Keratinocyte (primary cell): Measurements from ENCODE around the gene DIP2B. TPM values are rescaled to one million over a fixed set of nuclear protein-coding genes. Genes with fewer than 3 reads are reported as not detected.
A peak's percentile ranks its signal among the peaks of the same experiment; 100 is the strongest.

ENCODE experiments used
- DNase-seq: peaks from one replicate; pipeline ENCODE4 v3.0.0-alpha.2; 2011; ENCODE audit warnings: low read depth, missing footprints, low spot score
- FAIRE-seq: peaks from 2 replicates; lab custom pipeline; 2011; peaks lifted over from hg19 to GRCh38; lab: Jason Lieb, UNC
- H2AFZ ChIP-seq: 2 replicates; pipeline ENCODE4 v1.6.0; 2012; ENCODE audit warnings: low read length, control low read depth, inconsistent platforms; ENCODE audit not compliant: control insufficient read depth
- H3K27ac ChIP-seq: 2 replicates; pipeline ENCODE4 v1.5.1; 2011; ENCODE audit warnings: low read length; ENCODE audit not compliant: control insufficient read depth, insufficient read depth
- H3K27me3 ChIP-seq: 3 replicates; pipeline ENCODE4 v1.6.0; 2011; ENCODE audit warnings: low read length; ENCODE audit not compliant: control insufficient read depth, insufficient read depth; ENCODE audit errors: extremely low read depth
- H3K36me3 ChIP-seq, 2 experiments: 2 replicates in 1 of 2; 3 replicates in 1 of 2; pipeline ENCODE4 v1.5.1; 2011; ENCODE audit warnings: low read length in 2 of 2, mild to moderate bottlenecking in 1 of 2; ENCODE audit not compliant: control insufficient read depth in 2 of 2, insufficient read depth in 2 of 2; ENCODE audit errors: extremely low read depth in 1 of 2
- H3K4me1 ChIP-seq: 3 replicates; pipeline ENCODE4 v1.5.1; 2011; ENCODE audit warnings: low read length; ENCODE audit not compliant: control insufficient read depth, insufficient read depth; ENCODE audit errors: extremely low read depth
- H3K4me2 ChIP-seq: 3 replicates; pipeline ENCODE4 v1.6.0; 2011; ENCODE audit warnings: low read depth, low read length; ENCODE audit not compliant: control insufficient read depth, insufficient read depth; ENCODE audit errors: extremely low read depth
- H3K4me3 ChIP-seq, 3 experiments: fragments of 200-600 bp in 1 of 3; sonication (generic) in 1 of 3; 2 replicates in 2 of 3; 3 replicates in 1 of 3; pipeline ENCODE4 v1.5.1; 2011 to 2016; ENCODE audit warnings: low read length in 3 of 3, mild to moderate bottlenecking in 3 of 3, control low read depth in 2 of 3, inconsistent platforms in 1 of 3, low read depth in 1 of 3, mixed read lengths in 1 of 3, mixed run types in 1 of 3, moderate library complexity in 1 of 3; ENCODE audit not compliant: control insufficient read depth in 2 of 3, insufficient read depth in 2 of 3; ENCODE audit errors: extremely low read depth in 1 of 3
- H3K79me2 ChIP-seq: 2 replicates; pipeline ENCODE4 v1.6.0; 2012; ENCODE audit warnings: low read length; ENCODE audit not compliant: control insufficient read depth, insufficient read depth
- H3K9ac ChIP-seq: 3 replicates; pipeline ENCODE4 v1.6.0; 2011; ENCODE audit warnings: low read length; ENCODE audit not compliant: control insufficient read depth, insufficient read depth; ENCODE audit errors: extremely low read depth
- H3K9me1 ChIP-seq: 3 replicates; pipeline ENCODE4 v1.6.0; 2011; ENCODE audit warnings: low read length; ENCODE audit not compliant: control insufficient read depth, insufficient read depth; ENCODE audit errors: extremely low read depth
- H3K9me3 ChIP-seq: 2 replicates; pipeline ENCODE4 v1.5.1; 2012; ENCODE audit warnings: low read depth, low read length; ENCODE audit not compliant: control insufficient read depth
- H4K20me1 ChIP-seq: 3 replicates; pipeline ENCODE4 v1.6.0; 2011; ENCODE audit warnings: low read length; ENCODE audit not compliant: control insufficient read depth, insufficient read depth; ENCODE audit errors: extremely low read depth
- EZH2 ChIP-seq: IDR thresholded peaks from one replicate; pipeline ENCODE4 v1.6.1; 2012; ENCODE audit warnings: inconsistent platforms, mild to moderate bottlenecking, low read length, moderate library complexity
- dilution Hi-C: fragments of 300-500 bp; cut with MboI; formaldehyde crosslinking; loops from one replicate; pipeline ENCODE4 v1.7.0; 2020; ENCODE audit warnings: low sequenced_read_pairs; ENCODE audit not compliant: extremely low pct_ligation_motif_present
- polyA plus RNA-seq, 5 experiments: library from polyadenylated mRNA; depleted of rRNA in 3 of 5; stranded (reverse) in 3 of 5; stranded (forward) in 1 of 5; unstranded in 1 of 5; fragments of >200 nt; gene quantifications; 1 replicate in 1 of 5; 2 replicates in 3 of 5; 3 replicates in 1 of 5; pipeline versions ENCODE4 v1.2.1 to v1.2.3, GENCODE V29; 2011 to 2012; ENCODE audit warnings: missing spikeins in 2 of 5, low read depth in 1 of 5, low replicate concordance in 1 of 5
- TF ChIP-seq, protein P1 (sequence below), 3 experiments: IDR thresholded peaks in 1 of 3; conservative IDR thresholded peaks in 1 of 3; optimal IDR thresholded peaks in 1 of 3; 2 replicates in 2 of 3; 3 replicates in 1 of 3; pipeline versions ENCODE3 to v1.5.1; 2011; ENCODE audit warnings: low read length in 3 of 3, mild to moderate bottlenecking in 3 of 3, moderate library complexity in 2 of 3, control low read depth in 1 of 3, inconsistent platforms in 1 of 3; ENCODE audit not compliant: insufficient read depth in 2 of 3; ENCODE audit errors: extremely low read depth in 1 of 3

Gene DIP2B
- polyA plus RNA-seq, 1 donor (not counting 4 experiments of a cell fraction or from before 2014, with no cell fraction given) = 30.2 TPM

DNA sequence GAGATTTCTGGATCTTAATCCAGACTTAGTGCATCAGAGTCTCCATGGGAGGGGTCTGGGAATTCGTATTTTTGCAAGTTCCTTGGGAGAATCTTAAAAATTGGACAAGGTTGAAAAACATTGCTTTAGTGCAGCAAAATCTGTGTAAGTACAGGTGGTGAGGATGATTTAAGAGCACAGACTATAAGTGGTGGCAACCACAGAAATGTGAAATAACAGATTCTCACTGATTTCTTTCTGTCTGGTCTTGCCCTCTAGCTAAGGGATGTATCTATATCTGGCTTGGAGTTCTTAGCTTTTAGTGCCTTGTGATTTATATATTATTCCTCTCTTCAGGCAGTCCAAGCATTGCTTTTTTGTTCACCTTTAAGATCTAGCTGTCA, 116.2 kb downstream of the DIP2B start:
- Histone ChIP-seq H3K9ac (peak overlapping the region; percentile 82), H4K20me1 (no peaks in the 10 kb centered on the region), H3K27me3 (no peaks in the 10 kb centered on the region), H3K4me3 (peak overlapping the region in 2 of 3 experiments; percentile 2 to 35), H3K36me3 (peaks cover 0 to 3% of the 10 kb centered on the region in 2 experiments), H3K4me1 (peaks cover 67% of the 10 kb centered on the region), H3K9me1 (peaks cover 2% of the 10 kb centered on the region), H3K79me2 (peaks cover 56% of the 10 kb centered on the region), H3K27ac (peak overlapping the region; percentile 94), H3K4me2 (peak overlapping the region; percentile 87), H2AFZ (no peak overlapping the region), H3K9me3 (no peaks in the 10 kb centered on the region)
- FAIRE-seq (no peak), DNase-seq (no peak)
- TF ChIP-seq, protein P1, sequence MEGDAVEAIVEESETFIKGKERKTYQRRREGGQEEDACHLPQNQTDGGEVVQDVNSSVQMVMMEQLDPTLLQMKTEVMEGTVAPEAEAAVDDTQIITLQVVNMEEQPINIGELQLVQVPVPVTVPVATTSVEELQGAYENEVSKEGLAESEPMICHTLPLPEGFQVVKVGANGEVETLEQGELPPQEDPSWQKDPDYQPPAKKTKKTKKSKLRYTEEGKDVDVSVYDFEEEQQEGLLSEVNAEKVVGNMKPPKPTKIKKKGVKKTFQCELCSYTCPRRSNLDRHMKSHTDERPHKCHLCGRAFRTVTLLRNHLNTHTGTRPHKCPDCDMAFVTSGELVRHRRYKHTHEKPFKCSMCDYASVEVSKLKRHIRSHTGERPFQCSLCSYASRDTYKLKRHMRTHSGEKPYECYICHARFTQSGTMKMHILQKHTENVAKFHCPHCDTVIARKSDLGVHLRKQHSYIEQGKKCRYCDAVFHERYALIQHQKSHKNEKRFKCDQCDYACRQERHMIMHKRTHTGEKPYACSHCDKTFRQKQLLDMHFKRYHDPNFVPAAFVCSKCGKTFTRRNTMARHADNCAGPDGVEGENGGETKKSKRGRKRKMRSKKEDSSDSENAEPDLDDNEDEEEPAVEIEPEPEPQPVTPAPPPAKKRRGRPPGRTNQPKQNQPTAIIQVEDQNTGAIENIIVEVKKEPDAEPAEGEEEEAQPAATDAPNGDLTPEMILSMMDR (optimal IDR thresholded peaks at IDR 0.05 in 1 of 3, IDR thresholded peaks at IDR 0.05 in 1 of 3, conservative IDR thresholded peaks at IDR 0.05 in 1 of 3; ENCODE audit: extremely low read depth in 1 of 3, insufficient read depth in 2 of 3, low read length in 3 of 3) = no peak
- TF ChIP-seq EZH2 = no peak
- dilution Hi-C loops = no loop called here

DNA sequence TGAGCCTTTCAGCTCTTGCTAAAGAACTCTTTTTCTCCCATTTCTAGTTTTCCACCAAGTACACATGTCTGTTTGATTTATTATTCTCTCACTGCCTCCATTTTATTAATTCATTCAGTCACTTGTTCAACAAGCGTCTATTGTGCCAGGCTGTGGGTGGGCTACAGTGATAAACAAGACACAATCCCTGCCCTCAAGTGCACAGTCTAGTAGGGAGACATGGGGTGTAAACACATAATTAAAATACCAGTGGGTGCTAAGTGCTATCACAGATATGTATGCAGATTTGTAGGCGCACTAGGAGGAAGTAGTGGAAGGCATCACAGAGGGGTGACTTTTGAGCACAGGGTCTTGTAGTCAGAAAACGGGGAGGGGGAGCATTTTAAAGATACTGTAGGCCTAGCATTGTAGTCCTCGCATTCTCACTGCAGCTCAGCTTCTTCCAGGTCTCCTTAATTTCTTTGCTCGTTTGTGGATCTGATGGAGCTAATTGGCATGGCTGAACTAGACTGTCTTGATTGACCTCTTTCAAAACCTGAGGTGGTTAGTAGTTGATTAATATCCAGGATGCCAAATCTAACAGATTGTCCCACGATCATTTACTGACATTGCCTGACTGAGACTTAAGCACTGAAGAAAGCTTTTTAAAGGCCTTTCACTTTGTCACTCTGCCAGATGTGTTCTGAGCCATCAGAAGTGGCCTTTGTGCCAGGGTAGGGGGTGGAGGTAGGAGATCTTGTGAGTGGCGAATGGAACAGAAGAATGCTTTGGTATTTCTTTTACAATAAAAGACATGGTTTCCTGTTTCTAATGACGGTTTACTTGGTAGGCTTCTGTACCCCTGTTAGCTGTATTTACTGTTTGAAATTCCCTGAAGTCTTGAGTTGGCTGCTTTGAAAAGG, 116.9 kb downstream of the DIP2B start:
- Histone ChIP-seq H3K9ac (peak overlapping the region; percentile 82), H3K4me3 (peak overlapping the region in 2 of 3 experiments; percentile 2 to 35), H3K4me2 (peak overlapping the region; percentile 87), H3K9me1 (peaks cover 2% of the 10 kb centered on the region), H3K36me3 (peaks cover 0 to 7% of the 10 kb centered on the region in 2 experiments), H3K9me3 (no peaks in the 10 kb centered on the region), H4K20me1 (no peaks in the 10 kb centered on the region), H3K79me2 (peaks cover 56% of the 10 kb centered on the region), H3K27me3 (no peaks in the 10 kb centered on the region), H3K4me1 (peaks cover 61% of the 10 kb centered on the region), H3K27ac (peak overlapping the region; percentile 94), H2AFZ (no peak overlapping the region)
- TF ChIP-seq, protein P1 (optimal IDR thresholded peaks at IDR 0.05 in 1 of 3, IDR thresholded peaks at IDR 0.05 in 1 of 3, conservative IDR thresholded peaks at IDR 0.05 in 1 of 3; ENCODE audit: extremely low read depth in 1 of 3, insufficient read depth in 2 of 3, low read length in 3 of 3) = no peak
- no peak for TF ChIP-seq EZH2
- no peak for DNase-seq
- no peak for FAIRE-seq
- dilution Hi-C loops = no loop called here
